Stomach (tissue), 9 donors: Measurements from ENCODE around the gene FANCD2. TPM values are rescaled to one million over a fixed set of nuclear protein-coding genes. Genes with fewer than 3 reads are reported as not detected.

Source experiments
- DNase-seq, 2 donors: peaks; one replicate each; pipeline versions ENCODE4 v3.0.0 to v3.0.0-alpha.2; 2013 to 2019
- H3K27ac ChIP-seq, 5 donors: fragments of 200-600 bp in 4 of 5; sonication (generic) in 4 of 5; one replicate each; pipeline ENCODE4 v1.5.1; 2013 to 2019; ENCODE audit warnings: mild to moderate bottlenecking in 1 of 5, moderate library complexity in 1 of 5
- H3K27me3 ChIP-seq, 3 donors: fragments of 200-600 bp; sonication (generic); one replicate each; pipeline ENCODE4 v1.5.1; 2017 to 2019; ENCODE audit warnings: mixed run types in 1 of 3
- H3K36me3 ChIP-seq, 4 donors: fragments of 200-600 bp; sonication (generic); 1 replicate in 3 of 4; 2 replicates in 1 of 4; pipeline ENCODE4 v1.5.1; 2016 to 2019
- H3K4me1 ChIP-seq, 4 donors: fragments of 200-600 bp; sonication (generic); one replicate each; pipeline ENCODE4 v1.5.1; 2016 to 2019
- H3K4me3 ChIP-seq, 4 donors: fragments of 200-600 bp; sonication (generic) in 3 of 4; one replicate each; pipeline ENCODE4 v1.5.1; 2016 to 2019; ENCODE audit warnings: mild to moderate bottlenecking in 1 of 4
- H3K9me3 ChIP-seq, 4 donors: fragments of 200-600 bp; sonication (generic); one replicate each; pipeline ENCODE4 v1.5.1; 2016 to 2019
- EP300 ChIP-seq: sonication (generic); formaldehyde crosslinking; IDR thresholded peaks from one replicate; pipeline ENCODE4 v1.6.1; 2017; ENCODE audit warnings: antibody characterized with exemption
- POLR2A ChIP-seq, 4 donors: fragments of 450-650 bp; IDR thresholded peaks; one replicate each; pipeline ENCODE4 v1.6.1; 2016; ENCODE audit warnings: antibody characterized with exemption in 4 of 4, control low read depth in 2 of 4, mild to moderate bottlenecking in 1 of 4, moderate library complexity in 1 of 4
- POLR2AphosphoS5 ChIP-seq, 3 donors: sonication (generic); formaldehyde crosslinking; IDR thresholded peaks; one replicate each; pipeline ENCODE4 v1.6.1; 2016; ENCODE audit warnings: antibody characterized with exemption in 3 of 3
- WGBS, 5 donors: extraction: QIAGEN DNeasy Blood & Tissue Kit in 3 of 5; methylation state at CpG; one replicate each; pipeline versions ENCODE4 v1.1.5 to v1.1.7; 2013 to 2018; 5-methylcytosine and 5-hydroxymethylcytosine counted together
- intact Hi-C: fragments of 100-400 bp; cut with DNase I; formaldehyde crosslinking; loops from one replicate; pipeline ENCODE4 v1.15.1; 2023; ENCODE audit warnings: low total_unique reads
- polyA plus RNA-seq, 3 donors: library from polyadenylated mRNA; stranded (reverse); fragments of 200-250 nt; gene quantifications; one replicate each; pipeline ENCODE4 v1.2.3, GENCODE V29; 2013
- total RNA-seq, 5 donors: library from RNA; depleted of rRNA; stranded (reverse); fragments of >200 nt; gene quantifications; one replicate each; pipeline versions ENCODE4 v1.1.0 to v1.2.3, GENCODE V29; 2014 to 2016
- TF ChIP-seq, protein P1 (sequence below), 7 experiments: fragments of 450-650 bp in 4 of 7; fragments of 200-600 bp in 3 of 7; sonication (generic) in 3 of 7; IDR thresholded peaks; one replicate each; pipeline ENCODE4 v1.5.1; 2016 to 2019; ENCODE audit warnings: antibody characterized with exemption in 7 of 7, control low read depth in 2 of 7, mild to moderate bottlenecking in 1 of 7
- donor health status: healthy with polysubstance abuse.
- donor health status: Bipolar disorder and iron deficiency.
- donor health status: healthy.

FANCD2 gene
- total and polyA plus RNA-seq, 8 donors = 0.61 to 21.1 (median 5.7) TPM

- TF ChIP-seq EP300 = no peak
- TF ChIP-seq POLR2AphosphoS5 (IDR thresholded peaks at IDR 0.05) = no peak
- TF ChIP-seq, protein P1, sequence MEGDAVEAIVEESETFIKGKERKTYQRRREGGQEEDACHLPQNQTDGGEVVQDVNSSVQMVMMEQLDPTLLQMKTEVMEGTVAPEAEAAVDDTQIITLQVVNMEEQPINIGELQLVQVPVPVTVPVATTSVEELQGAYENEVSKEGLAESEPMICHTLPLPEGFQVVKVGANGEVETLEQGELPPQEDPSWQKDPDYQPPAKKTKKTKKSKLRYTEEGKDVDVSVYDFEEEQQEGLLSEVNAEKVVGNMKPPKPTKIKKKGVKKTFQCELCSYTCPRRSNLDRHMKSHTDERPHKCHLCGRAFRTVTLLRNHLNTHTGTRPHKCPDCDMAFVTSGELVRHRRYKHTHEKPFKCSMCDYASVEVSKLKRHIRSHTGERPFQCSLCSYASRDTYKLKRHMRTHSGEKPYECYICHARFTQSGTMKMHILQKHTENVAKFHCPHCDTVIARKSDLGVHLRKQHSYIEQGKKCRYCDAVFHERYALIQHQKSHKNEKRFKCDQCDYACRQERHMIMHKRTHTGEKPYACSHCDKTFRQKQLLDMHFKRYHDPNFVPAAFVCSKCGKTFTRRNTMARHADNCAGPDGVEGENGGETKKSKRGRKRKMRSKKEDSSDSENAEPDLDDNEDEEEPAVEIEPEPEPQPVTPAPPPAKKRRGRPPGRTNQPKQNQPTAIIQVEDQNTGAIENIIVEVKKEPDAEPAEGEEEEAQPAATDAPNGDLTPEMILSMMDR (IDR thresholded peaks at IDR 0.05) = no peak
- TF ChIP-seq POLR2A (IDR thresholded peaks at IDR 0.05) = no peak
- WGBS, 5 donors = 98 to 100% (median 100%) methylated on average over 1 to 2 of the region's 2 CpGs
- Histone ChIP-seq H3K4me1 (no peaks in the 10 kb centered on the region), H3K4me3 (no peak overlapping the region), H3K36me3 (peaks cover 0 to 21% (median 9%) of the 10 kb centered on the region in 4 donors), H3K9me3 (no peaks in the 10 kb centered on the region), H3K27me3 (no peaks in the 10 kb centered on the region), H3K27ac (no peak overlapping the region)
- DNase-seq = no peak
- intact Hi-C loops = no loop called here
Observed at GRCh38 chr3:10002951-10003350, 23.3 kb upstream of the FANCD2 start.

- intact Hi-C loops = no loop called here
- Histone ChIP-seq H3K4me1 (peaks cover 9 to 14% (median 13%) of the 10 kb centered on the region in 4 donors), H3K4me3 (no peak overlapping the region), H3K27ac (no peak overlapping the region), H3K27me3 (no peaks in the 10 kb centered on the region), H3K9me3 (no peaks in the 10 kb centered on the region), H3K36me3 (peaks cover 0 to 5% (median 2%) of the 10 kb centered on the region in 4 donors)
- WGBS, 5 donors = 93 to 98% (median 95%) methylated on average over 7 of the region's 7 CpGs
- DNase-seq = no peak
- TF ChIP-seq EP300 (no peak), POLR2AphosphoS5 (IDR thresholded peaks at IDR 0.05) (no peak), POLR2A (IDR thresholded peaks at IDR 0.05) (no peak)
- TF ChIP-seq, protein P1 (IDR thresholded peaks at IDR 0.05) = no peak
Observed at GRCh38 chr3:10004506-10004905, 21.7 kb upstream of the FANCD2 start.

DNA sequence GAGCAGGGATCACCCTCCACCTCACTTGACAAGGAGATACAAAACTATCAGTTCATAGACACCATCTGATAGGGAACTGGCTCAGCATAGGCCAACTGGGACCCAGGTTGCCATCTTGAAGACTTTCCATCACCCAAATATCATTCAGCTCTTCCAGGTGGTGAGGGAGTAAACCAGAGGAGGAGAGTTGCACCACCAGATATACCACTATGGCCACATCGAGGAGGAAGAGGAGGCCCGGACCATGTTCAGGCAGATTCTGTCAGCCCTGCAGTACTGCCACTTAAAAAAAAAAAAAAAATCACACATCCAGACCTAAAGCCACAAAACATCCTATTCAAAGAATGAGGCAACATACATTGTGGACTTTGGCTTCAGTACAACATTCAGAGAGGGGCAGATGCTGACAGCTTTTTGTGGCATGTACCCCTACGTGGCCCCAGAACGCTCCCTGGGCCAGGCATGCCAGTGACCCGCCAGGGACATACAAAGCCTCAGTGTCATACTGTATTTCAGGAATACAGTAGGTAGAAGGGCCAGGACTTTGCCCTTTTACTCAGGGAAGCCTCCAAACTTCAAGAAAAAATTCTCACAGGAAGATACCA, 21.2 kb upstream of the FANCD2 start:
- intact Hi-C loops = no loop called here
- H3K36me3 ChIP-seq = peaks cover 0 to 4% (median under 1%) of the 10 kb centered on the region in 4 donors
- no peak overlapping the region for H3K27ac ChIP-seq
- peaks cover 15 to 20% (median 18%) of the 10 kb centered on the region in 4 donors for H3K4me1 ChIP-seq
- H3K27me3 ChIP-seq = no peaks in the 10 kb centered on the region
- H3K9me3 ChIP-seq = no peaks in the 10 kb centered on the region
- 87 to 96% (median 91%) methylated on average over 5 of the region's 5 CpGs for WGBS, 5 donors
- no peak overlapping the region for H3K4me3 ChIP-seq
- TF ChIP-seq EP300 = no peak
- no peak for TF ChIP-seq POLR2AphosphoS5 (IDR thresholded peaks at IDR 0.05)
- no peak for TF ChIP-seq POLR2A (IDR thresholded peaks at IDR 0.05)
- TF ChIP-seq, protein P1 (IDR thresholded peaks at IDR 0.05) = no peak
- DNase-seq = no peak

DNA sequence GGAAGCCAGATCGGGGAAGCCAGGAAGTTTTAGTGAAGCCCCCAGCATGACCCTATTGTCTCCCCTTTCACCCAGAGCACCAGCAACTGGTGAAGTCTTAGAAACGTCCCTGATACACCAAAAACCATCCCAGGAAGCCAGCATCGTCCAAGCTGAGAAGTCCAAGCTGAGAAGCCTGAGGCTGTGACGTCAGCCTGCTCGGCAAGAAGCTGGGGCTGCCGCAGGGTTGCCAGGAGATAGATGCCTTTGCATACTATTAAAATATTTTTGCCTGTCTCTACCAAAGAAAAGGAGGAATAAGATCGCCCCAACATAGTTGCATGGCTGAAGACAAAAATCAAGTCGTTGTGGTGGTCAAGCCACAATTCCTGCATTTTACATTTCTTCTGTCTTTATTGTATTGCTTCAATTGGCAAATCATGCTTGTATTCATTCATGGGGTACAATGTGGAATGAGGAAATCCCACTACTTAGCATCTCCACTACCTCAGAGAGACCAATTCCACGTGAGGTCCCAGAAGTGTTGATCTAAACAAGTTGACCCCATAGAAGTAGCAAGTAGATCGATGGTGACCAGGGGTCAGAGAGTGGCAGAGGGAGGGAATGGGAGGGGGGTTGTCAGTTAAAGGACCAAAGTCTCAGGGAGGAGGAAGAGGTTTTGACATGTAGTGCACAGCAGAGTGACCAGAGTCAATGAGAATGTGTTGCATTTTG, 20.0 kb upstream of the FANCD2 start:
- no peak for TF ChIP-seq POLR2AphosphoS5 (IDR thresholded peaks at IDR 0.05)
- TF ChIP-seq EP300 = no peak
- TF ChIP-seq POLR2A (IDR thresholded peaks at IDR 0.05) = no peak
- TF ChIP-seq, protein P1 (IDR thresholded peaks at IDR 0.05) = no peak
- Histone ChIP-seq H3K27me3 (no peaks in the 10 kb centered on the region), H3K4me3 (no peak overlapping the region), H3K4me1 (peaks cover 22 to 29% (median 28%) of the 10 kb centered on the region in 4 donors), H3K36me3 (no peaks in the 10 kb centered on the region), H3K27ac (no peak overlapping the region), H3K9me3 (no peaks in the 10 kb centered on the region)
- 65 to 78% (median 75%) methylated on average over 10 of the region's 10 CpGs for WGBS, 5 donors
- DNase-seq = no peak
- intact Hi-C loops = no loop called here
